SW 1271 (cell line): ENCODE data around the gene KLRG1.
A peak's percentile ranks its signal among the peaks of the same experiment; 100 is the strongest.

Source experiments
- DNase-seq, 2 experiments: peaks; one replicate each; lab custom pipeline; 2025; lab: John Stamatoyannopoulos, UW

KLRG1 gene

DNA sequence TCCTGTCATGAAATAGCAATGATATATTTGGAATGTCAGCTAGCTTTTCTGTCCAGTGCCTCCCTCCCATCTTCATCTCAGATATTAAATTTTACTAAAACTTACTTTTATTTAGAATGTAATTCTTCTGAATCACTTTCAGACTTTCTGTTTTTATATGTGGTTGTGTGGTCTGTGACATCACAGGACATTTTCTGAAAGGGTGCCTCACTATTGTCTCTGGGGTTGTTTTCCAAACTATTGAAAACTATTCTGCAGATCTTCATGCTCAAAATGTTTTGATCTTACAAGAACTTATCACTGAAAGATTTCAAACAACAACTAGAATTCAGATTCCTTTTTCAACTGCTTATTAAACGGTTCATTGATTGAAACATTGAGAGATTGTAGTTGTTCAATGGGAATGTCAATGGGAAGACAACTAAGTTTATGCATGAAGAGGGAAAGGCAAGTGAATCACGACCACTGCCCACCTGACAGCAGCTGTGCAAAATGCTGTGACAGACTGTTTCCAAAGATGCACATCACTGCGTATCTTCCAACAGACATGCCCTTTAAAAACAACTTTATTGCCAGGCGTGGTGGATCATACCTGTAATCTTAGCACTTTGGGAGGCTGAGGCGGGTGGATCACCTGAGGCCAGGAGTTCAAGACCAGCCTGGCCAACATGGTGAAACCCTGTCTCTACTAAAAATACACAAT is 51.3 kb downstream of the KLRG1 start:
- no peak for DNase-seq

DNA sequence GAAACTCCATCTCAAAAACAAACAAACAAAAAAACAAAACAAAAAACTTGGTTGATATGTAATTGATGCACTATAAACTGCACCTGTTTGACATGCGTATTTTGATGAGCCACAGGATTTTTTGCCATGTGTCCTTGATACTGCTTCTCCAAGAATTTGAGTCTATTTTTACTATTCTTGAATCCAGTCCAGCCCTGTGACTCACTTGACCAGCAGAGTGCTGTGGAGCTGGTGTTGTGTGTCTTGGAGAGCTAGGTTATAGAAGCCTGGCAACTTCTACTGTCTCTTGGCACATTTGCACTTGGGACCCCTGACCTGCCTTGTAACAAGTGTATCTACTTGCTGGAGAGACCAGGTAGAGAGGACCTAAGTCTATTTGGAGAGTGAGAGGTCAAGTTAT is 52.0 kb downstream of the KLRG1 start:
- no peak for DNase-seq

DNA sequence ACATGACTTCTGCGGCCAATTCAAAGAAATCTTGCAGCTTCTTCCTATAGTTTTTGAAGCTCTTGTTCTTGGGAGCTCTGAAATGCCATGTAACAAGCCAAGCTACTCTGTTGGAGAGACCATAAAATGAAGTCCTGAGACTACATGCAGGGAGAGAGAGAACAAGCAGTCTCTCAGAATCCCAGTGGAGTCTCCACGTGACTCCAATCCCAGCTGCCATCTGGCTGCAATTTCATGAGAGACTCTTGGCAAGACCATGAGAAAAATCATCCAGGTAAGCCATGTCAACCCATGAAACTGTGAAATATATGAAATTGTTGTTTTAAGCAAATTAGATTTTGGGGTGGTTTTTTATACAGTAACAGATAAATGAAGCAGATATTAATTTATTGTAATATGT is 54.4 kb downstream of the KLRG1 start:
- DNase-seq = no peak

DNA sequence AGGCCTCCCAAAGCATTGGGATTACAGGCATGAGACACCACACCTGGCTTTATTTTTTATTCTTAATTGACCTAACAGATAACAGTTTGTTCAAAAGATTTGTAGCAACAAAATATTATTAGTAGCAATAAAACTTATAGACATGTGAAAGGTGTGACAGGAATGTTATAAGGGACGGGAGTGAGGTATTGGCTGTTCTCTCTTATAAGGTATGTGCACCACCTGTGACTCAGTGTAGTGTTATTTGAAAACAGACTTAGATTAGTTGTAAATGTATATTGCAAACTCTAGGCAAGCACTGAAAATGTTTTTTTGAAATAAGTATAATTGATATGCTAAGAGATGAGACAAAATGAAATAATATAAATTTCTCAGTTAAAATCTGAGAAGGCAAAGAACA is 57.8 kb downstream of the KLRG1 start:
- DNase-seq = no peak

DNA sequence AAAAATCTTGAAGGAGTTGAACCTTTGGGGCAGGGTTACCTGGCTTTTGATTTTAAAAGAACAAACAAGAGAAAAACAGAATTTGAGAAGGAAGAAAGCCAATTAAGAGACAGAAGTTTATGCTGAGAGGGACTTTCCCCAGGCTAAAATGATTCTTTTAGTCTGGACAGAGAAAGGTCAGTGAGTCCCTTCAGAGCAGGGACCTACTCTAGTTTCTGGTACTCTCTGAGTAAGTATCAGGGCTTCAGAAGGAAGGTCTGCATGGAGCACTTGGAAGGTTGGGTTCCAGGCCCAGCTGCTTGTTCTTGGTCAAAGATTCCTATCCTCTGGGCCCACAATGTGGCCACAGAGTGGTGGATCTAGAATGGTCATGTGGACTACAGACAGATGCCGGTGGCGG is 59.6 kb downstream of the KLRG1 start:
- DNase-seq = no peak

DNA sequence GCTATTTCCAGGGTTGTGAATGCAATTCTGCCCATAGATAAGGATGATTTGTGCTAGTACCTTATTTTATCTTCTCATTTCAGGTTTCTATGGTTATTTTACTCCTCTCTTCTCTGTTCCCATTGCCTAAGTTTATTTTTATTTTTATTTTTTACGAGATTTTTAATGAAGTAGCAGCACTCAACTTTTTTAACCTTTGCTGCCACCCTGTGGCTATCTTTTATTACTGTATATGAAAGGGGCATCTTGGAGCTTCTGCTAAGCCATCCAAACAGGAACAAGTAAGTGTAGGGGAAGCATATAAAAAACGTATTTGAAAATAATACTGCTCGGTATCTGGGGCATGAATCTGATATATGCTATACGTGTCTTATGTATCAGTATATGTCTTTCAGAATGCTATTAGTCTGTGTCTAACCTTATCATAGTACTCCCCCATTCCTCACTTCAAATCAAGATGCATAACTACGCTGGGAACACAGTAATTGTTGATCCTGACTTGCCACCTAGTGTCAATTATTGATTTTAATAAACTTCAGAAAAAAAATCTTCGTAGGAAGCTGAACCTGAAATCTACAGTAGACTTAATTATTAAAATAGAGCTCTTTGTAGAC is 60.3 kb downstream of the KLRG1 start:
- DNase-seq = peak in 1 of 2 experiments; percentile 74

DNA sequence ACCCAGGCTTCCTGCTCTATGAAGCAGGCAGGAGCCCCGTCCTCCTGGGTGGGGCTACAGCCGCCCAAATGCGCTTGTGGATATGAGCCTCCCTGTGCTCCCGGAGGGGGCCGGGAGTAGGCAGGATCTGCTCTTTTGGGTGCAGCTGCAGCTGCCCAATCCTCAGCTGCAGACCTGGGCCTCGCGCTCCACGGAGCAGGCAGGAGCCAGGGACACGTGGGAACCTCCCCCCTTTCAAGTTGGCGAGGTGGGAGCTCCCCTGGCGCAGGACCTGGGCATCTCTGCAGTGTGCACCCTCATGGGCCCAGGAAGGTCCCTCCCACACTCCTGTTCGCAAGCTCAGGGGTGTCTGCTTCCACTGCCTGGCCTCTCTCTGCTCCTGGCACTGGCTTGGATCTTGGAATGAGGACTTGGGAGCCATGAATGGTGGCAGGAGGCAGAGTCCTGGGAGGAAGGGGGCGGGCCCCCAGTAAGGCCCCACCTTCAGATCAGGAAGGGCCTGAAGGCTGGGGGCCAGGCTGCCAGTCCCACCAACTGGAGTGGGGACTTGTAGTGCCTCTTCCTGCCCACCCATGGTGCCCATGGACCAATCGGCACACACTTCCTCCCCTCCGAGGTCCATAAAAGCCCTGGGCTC is 61.3 kb downstream of the KLRG1 start:
- DNase-seq = no peak

DNA sequence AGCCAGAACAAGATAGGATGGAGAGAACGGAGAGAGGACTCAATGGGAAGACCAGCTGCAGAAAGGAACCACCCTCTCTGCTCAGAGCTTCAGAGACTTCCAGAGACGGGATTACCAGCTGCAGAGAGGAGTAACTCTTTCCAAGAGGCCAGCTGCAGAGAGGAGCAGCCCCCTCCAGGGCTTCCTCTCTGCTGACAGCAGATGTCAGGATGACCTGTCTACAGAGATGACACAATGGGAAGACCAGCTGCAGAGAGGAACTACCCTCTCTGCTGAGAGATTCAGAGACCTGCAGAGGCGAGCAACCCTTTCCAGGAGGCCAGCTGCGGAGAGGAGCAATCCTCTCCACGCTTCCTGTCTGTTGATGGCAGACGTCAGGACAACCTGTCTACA is 61.8 kb downstream of the KLRG1 start:
- DNase-seq = no peak

DNA sequence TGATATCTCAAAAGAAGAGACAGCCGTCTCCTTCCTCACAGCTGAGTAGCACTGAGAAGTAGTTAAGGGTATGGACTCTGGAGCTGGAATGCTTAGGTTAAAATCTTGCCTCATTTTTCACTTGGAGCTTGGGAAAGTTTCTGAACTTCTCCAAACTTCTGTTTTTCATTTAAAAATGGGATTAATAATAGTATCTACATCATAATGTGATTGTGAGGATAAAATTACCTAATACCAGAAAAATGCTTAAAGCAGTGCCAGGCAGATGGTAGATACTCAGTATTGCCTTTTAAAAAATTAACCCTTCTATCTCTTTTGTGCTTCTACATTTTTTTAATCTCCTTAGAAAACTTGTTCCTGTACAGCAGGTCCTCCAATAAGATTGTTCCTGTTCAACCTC is 63.3 kb downstream of the KLRG1 start:
- DNase-seq = no peak
